ENCODE measurements around the gene STRN4.

Gene STRN4

GRCh38 chr19:46704379-46705076, 41.7 kb downstream of the STRN4 start:
- DNase-seq: peak; percentile 86 to 92

- DNase-seq: no peak
These were observed 45.5 kb downstream of the STRN4 start for GRCh38 chr19:46700704-46701103.

GRCh38 chr19:46698395-46699321, 47.6 kb downstream of the STRN4 start:
- DNase-seq: no peak

GRCh38 chr19:46697204-46697960, 48.9 kb downstream of the STRN4 start:
- no peak for DNase-seq

- no peak for DNase-seq
These were observed 49.4 kb downstream of the STRN4 start for GRCh38 chr19:46696866-46697203.

GRCh38 chr19:46696052-46696451, 50.2 kb downstream of the STRN4 start:
- DNase-seq: no peak

- DNase-seq: no peak
These were observed 52.5 kb downstream of the STRN4 start for GRCh38 chr19:46693760-46694159.

GRCh38 chr19:46692918-46693722, 53.1 kb downstream of the STRN4 start:
- no peak for DNase-seq

GRCh38 chr19:46691948-46692347, 54.3 kb downstream of the STRN4 start:
- no peak for DNase-seq

GRCh38 chr19:46691104-46691503, 55.1 kb downstream of the STRN4 start:
- DNase-seq: no peak

GRCh38 chr19:46689358-46689757, 56.9 kb downstream of the STRN4 start:
- no peak for DNase-seq

- DNase-seq: no peak
These were observed 58.7 kb downstream of the STRN4 start for GRCh38 chr19:46687438-46688145.

- no peak for DNase-seq
These were observed 61.1 kb downstream of the STRN4 start for GRCh38 chr19:46685189-46685588.

GRCh38 chr19:46678110-46678732, 68.0 kb downstream of the STRN4 start:
- DNase-seq: peak; percentile 40 to 44

- no peak for DNase-seq
These were observed 71.7 kb downstream of the STRN4 start for GRCh38 chr19:46674416-46675178.

GRCh38 chr19:46670813-46671212, 75.4 kb downstream of the STRN4 start:
- no peak for DNase-seq

All from activated CD4-positive, alpha-beta T cell treated with anti-CD3 and anti-CD28 coated beads, Interleukin-2, amount 50 U/mL, for 4 hours (primary cell).